DND-41 (cell line): ENCODE measurements around the gene HSPA1A.

Source experiments
- ATAC-seq: fragments of 200-7000 bp; cut with Tn5 transposase; 3 replicates; pipeline ENCODE4 v1.9.1; 2021; ENCODE audit warnings: low read depth; ENCODE audit not compliant: insufficient read depth
- DNase-seq: peaks from one replicate; pipeline ENCODE4 v3.0.0-alpha.2; 2020
- H2AFZ ChIP-seq: 2 replicates; pipeline ENCODE4 v1.6.0; 2012; ENCODE audit warnings: low read depth, low read length
- H3K27ac ChIP-seq: 2 replicates; pipeline ENCODE4 v1.5.1; 2012; ENCODE audit warnings: low read length, inconsistent platforms
- H3K27me3 ChIP-seq: fragments of 200-600 bp; sonication (generic); 2 replicates; pipeline ENCODE4 v1.6.0; 2012; ENCODE audit warnings: low read length, mild to moderate bottlenecking, inconsistent platforms; ENCODE audit not compliant: insufficient read depth, poor library complexity
- H3K36me3 ChIP-seq: 2 replicates; pipeline ENCODE4 v1.5.1; 2012; ENCODE audit warnings: low read length, inconsistent platforms; ENCODE audit not compliant: insufficient read depth
- H3K4me1 ChIP-seq: 2 replicates; pipeline ENCODE4 v1.5.1; 2012; ENCODE audit warnings: mild to moderate bottlenecking, low read length; ENCODE audit not compliant: insufficient read depth
- H3K4me2 ChIP-seq: 2 replicates; pipeline ENCODE4 v1.6.0; 2012; ENCODE audit warnings: mild to moderate bottlenecking, moderate library complexity, low read length, inconsistent platforms; ENCODE audit not compliant: insufficient read depth
- H3K4me3 ChIP-seq, 2 experiments: fragments of 200-600 bp in 1 of 2; shearing (Covaris generic) in 1 of 2; 2 replicates each; pipeline ENCODE4 v1.5.1; 2012 to 2016; ENCODE audit warnings: inconsistent platforms in 2 of 2, low read length in 2 of 2, mild to moderate bottlenecking in 2 of 2, low read depth in 1 of 2, moderate library complexity in 1 of 2
- H3K79me2 ChIP-seq: 2 replicates; pipeline ENCODE4 v1.6.0; 2012; ENCODE audit warnings: low read length, inconsistent platforms; ENCODE audit not compliant: insufficient read depth
- H3K9ac ChIP-seq: 2 replicates; pipeline ENCODE4 v1.6.0; 2012; ENCODE audit warnings: low read depth, mild to moderate bottlenecking, inconsistent platforms, low read length, moderate library complexity
- H3K9me3 ChIP-seq: 2 replicates; pipeline ENCODE4 v1.5.1; 2012; ENCODE audit warnings: low read length, moderate library complexity, mild to moderate bottlenecking, inconsistent platforms; ENCODE audit not compliant: insufficient read depth, severe bottlenecking
- H4K20me1 ChIP-seq: 2 replicates; pipeline ENCODE4 v1.6.0; 2012; ENCODE audit warnings: low read length; ENCODE audit not compliant: insufficient read depth
- CTCF ChIP-seq: IDR thresholded peaks from 2 replicates; pipeline ENCODE4 v1.5.1; 2012; ENCODE audit warnings: borderline replicate concordance, low read length, moderate library complexity, mild to moderate bottlenecking; ENCODE audit not compliant: poor library complexity, severe bottlenecking; ENCODE audit errors: extremely low read depth
- EZH2 ChIP-seq: IDR thresholded peaks from 3 replicates; pipeline ENCODE4 v1.6.1; 2012; ENCODE audit warnings: borderline replicate concordance, low read depth, mild to moderate bottlenecking, moderate library complexity, low read length, inconsistent platforms; ENCODE audit not compliant: severe bottlenecking

HSPA1A gene

GRCh38 chr6:31865205-31866118 is 50.1 kb downstream of the HSPA1A start:
- Histone ChIP-seq H3K4me1 (peaks cover 34% of the 10 kb centered on the region), H3K27ac (no peak overlapping the region), H3K9me3 (no peaks in the 10 kb centered on the region), H3K4me2 (no peak overlapping the region), H4K20me1 (no peaks in the 10 kb centered on the region), H3K27me3 (no peaks in the 10 kb centered on the region), H3K79me2 (peaks cover 11% of the 10 kb centered on the region), H2AFZ (no peak overlapping the region), H3K9ac (no peak overlapping the region), H3K36me3 (0 out of 2 replicates have a peak, but pooled peaks cover 2% of the 10 kb centered on the region), H3K4me3 (no peak overlapping the region)
- no peak for TF ChIP-seq EZH2
- TF ChIP-seq CTCF: no peak
- ATAC-seq: no peak
- DNase-seq: no peak
